LNCAP (cell line): Measurements from ENCODE around the gene SYT6.

ENCODE experiments used
- TF ChIP-seq, protein P1 (sequence below): fragments of 450-650 bp; IDR thresholded peaks from 2 replicates; pipeline ENCODE4 v1.5.1; 2017; ENCODE audit warnings: mild to moderate bottlenecking

SYT6 gene

DNA sequence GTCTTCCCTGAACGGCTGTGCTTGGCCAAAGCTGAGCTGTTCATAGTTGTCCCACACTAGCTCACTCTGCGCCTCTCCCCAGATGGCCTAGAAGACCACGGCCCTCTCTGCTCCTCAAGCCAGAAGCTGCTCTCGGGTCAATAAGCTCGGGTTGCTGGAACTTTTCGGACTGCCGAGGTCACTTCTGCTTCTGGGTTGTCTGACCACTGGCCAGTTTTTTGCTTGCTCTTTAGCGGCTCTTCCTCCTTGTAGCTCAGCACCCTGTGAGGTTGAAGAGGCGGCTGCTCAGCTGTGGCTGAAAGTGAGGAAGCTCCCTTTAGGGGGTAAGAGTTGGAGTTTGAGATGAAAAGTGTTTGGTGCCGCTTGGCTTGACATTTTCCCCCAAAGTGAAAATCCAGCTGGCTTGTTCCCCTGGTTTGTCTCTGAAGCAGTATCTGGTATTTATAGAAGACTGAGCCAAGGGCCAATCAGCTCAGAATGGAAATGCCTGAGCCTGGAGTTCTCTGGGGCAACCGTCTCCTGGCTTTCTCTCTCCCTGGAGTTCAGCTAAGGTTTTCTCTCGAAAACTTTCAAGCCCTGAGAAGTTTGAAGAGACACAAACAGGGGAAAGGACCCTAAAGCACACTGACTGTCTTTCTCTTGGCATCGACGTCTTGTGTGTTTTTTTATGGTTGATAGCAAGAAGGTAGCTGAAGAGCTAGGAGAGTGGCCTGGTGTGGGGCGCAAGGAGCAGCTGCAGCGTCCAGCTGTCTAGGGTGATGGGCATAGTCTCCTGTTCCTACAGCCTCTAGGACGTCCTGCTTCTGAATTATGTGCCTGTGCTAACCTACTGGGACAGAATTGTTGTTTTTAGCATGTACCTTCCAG is 72.0 kb downstream of the SYT6 start:
- TF ChIP-seq, protein P1, sequence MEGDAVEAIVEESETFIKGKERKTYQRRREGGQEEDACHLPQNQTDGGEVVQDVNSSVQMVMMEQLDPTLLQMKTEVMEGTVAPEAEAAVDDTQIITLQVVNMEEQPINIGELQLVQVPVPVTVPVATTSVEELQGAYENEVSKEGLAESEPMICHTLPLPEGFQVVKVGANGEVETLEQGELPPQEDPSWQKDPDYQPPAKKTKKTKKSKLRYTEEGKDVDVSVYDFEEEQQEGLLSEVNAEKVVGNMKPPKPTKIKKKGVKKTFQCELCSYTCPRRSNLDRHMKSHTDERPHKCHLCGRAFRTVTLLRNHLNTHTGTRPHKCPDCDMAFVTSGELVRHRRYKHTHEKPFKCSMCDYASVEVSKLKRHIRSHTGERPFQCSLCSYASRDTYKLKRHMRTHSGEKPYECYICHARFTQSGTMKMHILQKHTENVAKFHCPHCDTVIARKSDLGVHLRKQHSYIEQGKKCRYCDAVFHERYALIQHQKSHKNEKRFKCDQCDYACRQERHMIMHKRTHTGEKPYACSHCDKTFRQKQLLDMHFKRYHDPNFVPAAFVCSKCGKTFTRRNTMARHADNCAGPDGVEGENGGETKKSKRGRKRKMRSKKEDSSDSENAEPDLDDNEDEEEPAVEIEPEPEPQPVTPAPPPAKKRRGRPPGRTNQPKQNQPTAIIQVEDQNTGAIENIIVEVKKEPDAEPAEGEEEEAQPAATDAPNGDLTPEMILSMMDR, result no peak

DNA sequence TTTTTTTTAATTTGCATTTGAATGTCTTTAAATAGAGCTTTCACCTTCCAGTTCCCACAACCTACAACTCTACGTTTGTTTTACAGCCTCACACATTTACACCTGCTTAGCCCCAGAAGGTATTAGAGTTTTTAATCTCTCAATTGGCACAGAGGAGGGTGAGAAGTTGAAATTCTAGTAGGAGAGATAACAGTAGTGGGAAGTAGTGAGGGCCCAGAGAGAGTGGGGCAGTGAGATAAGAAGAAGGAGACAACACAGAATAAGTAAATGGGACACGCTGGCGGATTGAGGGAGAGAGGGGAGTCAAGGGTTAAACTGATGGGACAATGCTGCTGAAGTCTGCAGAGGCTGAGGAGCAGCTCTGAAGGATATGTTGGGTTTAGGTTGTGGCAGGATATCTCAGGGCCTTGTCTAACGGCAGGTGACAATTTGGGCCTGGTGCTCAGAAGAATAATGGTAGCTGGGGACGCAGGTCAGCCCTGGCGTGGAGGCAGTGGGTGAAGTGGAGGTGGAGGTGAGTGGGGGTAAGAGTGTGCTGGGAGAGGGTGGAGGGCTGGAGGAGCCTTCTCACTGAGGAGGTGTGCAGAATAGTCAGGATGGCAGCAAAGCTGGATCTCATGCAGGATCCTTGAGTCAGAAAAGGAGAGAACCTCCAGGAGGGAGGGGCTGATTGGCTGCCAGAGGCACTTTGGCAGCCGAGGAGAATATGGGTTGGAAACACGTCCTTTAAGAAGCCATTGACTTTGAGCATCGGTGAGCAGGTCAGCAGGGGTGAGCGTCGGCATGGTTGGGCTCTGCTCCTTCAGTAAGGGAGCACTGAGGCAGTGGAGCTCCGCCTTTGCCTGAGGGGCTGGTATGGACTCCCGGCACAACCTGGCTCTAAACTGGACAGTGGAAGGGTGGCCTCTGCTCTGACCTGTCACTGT is 72.9 kb downstream of the SYT6 start:
- TF ChIP-seq, protein P1, result no peak

DNA sequence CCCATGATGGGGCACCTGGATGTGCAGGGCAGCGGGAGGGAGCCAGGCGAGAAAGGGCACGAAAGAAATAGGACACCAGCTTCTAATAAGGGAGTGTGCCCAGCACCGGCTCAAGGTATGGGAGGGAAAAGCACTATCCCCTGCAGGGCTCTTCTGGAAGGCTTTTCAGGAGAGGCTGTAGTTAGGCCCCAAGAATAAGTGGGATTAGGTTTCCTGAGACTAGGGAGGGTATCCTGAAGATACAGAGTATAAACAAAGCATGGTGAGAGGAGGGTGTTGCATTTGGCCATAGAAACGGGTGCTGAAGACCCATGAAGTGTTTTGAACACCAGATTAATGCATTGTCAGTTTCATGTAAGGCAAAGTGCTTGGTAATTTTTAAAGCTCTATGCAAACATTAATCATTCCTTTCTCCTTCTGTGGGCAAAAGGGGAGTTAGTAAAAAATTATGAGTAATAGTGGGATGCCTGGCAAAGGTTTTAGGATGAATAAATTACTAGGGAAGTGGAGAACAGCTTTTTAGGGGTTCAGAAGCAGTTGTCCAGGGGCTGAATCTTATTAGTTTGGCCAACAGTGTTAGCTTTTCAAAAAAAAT is 74.0 kb downstream of the SYT6 start:
- TF ChIP-seq, protein P1, result no peak

DNA sequence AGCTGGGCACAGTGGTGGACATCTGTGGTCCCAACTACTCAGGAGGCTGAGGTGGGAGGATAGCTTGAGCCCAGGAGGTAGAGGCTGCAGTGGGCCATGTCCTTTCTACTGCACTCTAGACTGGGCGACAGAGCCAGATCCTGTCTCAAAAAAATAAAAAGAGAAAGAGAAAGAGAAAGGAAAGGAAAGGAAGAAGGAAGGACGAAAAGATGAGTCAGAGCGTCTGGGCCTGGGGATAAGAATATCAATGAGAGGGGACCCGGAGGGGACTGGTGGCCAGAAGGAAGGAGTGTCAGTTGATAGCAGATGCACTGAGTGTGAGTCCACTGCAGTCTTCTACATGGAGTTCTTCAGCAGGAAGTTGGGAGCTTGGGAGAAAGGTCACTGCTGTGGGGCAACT is 75.6 kb downstream of the SYT6 start:
- TF ChIP-seq, protein P1, result no peak

DNA sequence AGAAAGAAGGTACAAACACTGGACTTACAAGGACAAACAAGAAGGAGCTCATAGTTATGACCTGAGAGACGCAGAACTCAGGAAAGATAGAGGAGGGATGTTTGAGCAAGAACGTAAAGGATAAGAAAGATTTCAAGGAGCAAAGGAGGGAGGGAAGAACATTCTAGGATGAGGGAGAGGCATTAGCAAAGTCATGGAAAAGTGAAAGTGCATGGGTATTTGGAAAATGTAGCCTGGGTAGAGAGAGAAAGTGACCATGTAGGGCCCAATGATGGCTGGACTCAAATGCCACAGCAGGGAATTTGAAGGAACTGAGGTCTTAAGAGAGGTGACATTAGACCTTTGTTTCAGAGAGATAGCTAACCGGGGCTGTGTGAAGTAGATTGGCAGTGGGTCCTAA is 76.5 kb downstream of the SYT6 start:
- TF ChIP-seq, protein P1, result no peak

DNA sequence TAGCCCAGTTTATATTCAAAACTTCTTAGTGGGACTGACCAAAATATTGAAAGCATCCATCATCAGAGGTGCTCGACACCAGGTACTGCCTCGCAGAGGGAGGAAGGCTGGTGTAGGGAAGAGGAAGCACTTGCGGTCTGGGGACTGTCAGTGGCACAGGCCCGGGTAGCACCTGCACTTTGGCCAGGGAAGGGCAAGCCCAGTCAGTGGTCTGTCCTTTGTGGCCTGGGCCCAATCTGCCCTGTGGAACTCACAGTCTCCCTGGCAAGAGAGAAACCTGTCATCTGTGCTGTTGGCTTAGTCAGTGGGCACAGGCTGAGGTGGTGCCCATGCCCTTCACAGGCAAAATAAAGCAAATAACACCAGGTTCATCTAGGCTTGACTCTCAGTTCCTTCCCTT is 77.4 kb downstream of the SYT6 start:
- TF ChIP-seq, protein P1, result no peak

DNA sequence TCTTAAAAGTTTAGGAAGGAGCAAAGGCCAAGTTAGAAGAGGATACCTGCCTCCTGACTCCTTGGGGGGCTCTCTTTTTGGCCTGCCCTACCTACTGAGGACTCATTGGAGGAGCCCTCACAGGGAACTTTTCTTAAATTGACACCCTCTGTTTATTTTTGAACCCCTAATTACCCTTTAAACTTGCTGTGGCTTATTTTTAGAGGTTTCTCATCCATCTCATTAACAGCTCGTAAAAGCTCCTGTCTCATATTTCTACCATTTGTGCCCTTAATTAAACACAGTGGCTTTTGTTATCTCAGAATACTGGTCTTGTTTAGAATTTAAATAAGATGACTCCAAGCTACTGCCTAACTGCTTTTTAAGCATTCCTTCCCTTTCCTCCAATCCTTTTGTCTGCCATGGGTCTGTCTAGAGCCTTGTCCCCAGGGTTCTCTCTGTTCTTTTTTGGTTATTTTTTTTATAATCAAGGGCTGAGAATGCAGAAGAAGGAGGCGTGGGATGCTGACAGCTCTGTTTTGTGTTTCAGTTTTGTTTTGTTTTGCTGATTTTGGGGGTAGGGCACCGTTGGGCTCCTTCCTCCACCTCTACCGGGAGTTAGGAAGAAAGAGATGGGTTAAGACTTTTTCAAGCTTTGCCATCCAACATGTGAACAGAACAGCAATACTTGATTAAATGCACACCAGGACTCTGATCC is 78.0 kb downstream of the SYT6 start:
- TF ChIP-seq, protein P1, result no peak
